ENCODE results near the gene SMAD3.
"Not testable (repeated sequence)": the region's sequence is repeated elsewhere in the genome, so short reads cannot be mapped to it uniquely, and the experiment has no call there.

The SMAD3 gene

GRCh38 chr15:67149068-67149772 lies 83.8 kb downstream of the SMAD3 start:
- H3K27ac ChIP-seq, result peak overlapping the region; percentile 56
- TF ChIP-seq ZFX (IDR thresholded peaks at IDR 0.05), result no peak
- TF ChIP-seq CTCF (conservative IDR thresholded peaks at IDR 0.05), result no peak

- TF ChIP-seq CTCF (conservative IDR thresholded peaks at IDR 0.05), result no peak
- no peak for TF ChIP-seq ZFX (IDR thresholded peaks at IDR 0.05)
- H3K27ac ChIP-seq, result no peak overlapping the region
Measured at GRCh38 chr15:67149773-67150022, 84.3 kb downstream of the SMAD3 start.

GRCh38 chr15:67150023-67150860 lies 84.8 kb downstream of the SMAD3 start:
- TF ChIP-seq ZFX (IDR thresholded peaks at IDR 0.05), result no peak
- no peak for TF ChIP-seq CTCF (conservative IDR thresholded peaks at IDR 0.05)
- no peak overlapping the region for H3K27ac ChIP-seq

GRCh38 chr15:67152429-67152828 lies 87.0 kb downstream of the SMAD3 start:
- TF ChIP-seq CTCF (conservative IDR thresholded peaks at IDR 0.05) (no peak), ZFX (IDR thresholded peaks at IDR 0.05) (no peak)
- H3K27ac ChIP-seq, result no peak overlapping the region

- not testable (repeated sequence) for H3K27ac ChIP-seq
Measured at GRCh38 chr15:67153044-67153443, 87.6 kb downstream of the SMAD3 start.

- TF ChIP-seq ZFX (IDR thresholded peaks at IDR 0.05) (no peak), CTCF (conservative IDR thresholded peaks at IDR 0.05) (no peak)
- H3K27ac ChIP-seq, result no peak overlapping the region
Measured at GRCh38 chr15:67154249-67154648, 88.8 kb downstream of the SMAD3 start.

GRCh38 chr15:67156426-67156825 lies 91.0 kb downstream of the SMAD3 start:
- no peak for TF ChIP-seq CTCF (conservative IDR thresholded peaks at IDR 0.05)
- TF ChIP-seq ZFX (IDR thresholded peaks at IDR 0.05), result no peak
- H3K27ac ChIP-seq, result no peak overlapping the region

- H3K27ac ChIP-seq, result no peak overlapping the region
- TF ChIP-seq ZFX (IDR thresholded peaks at IDR 0.05) (no peak), CTCF (conservative IDR thresholded peaks at IDR 0.05) (no peak)
Measured at GRCh38 chr15:67156834-67157233, 91.4 kb downstream of the SMAD3 start.

Measured in C4-2B (cell line).